ENCODE results near the gene TAS2R19.

The TAS2R19 gene

DNA sequence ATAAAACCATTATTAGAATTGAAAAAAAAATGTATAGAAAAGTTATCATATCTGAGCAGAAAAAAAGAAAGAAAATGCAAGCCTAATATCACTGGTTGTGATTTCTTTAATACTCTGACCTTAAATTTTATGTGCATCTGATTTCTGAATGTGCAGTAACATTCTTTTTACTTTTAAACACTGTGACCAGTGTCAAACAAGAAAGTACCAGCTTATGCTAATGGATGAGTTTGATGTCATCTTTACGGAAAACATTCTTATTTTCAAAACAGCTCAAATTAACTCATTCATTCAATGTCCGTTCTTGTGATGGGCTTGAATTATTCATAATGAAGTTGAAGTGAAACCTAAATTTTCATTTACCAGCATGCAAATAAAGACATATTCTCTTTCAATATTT lies 35.6 kb downstream of the TAS2R19 start, which contains the start of gene TAS2R50:
TAS2R50 (minus strand) TSS at position 101 of the 400 bp plus-strand sequence; CDS start at position 49, 52 bp downstream.
- no peak within 1 kb of the TSS for H3K9ac ChIP-seq (ENCODE audit: low read length)
- no peaks in the 10 kb centered on the region for H3K4me1 ChIP-seq (ENCODE audit: control insufficient read depth, low read depth, low read length)
- H3K27ac ChIP-seq (ENCODE audit: low read length): no peak within 1 kb of the TSS
- H3K36me3 ChIP-seq (ENCODE audit: control insufficient read depth, low read depth, low read length): no peaks in the 10 kb centered on the region
- H3K4me3 ChIP-seq (ENCODE audit: low read length): no peak within 1 kb of the TSS
- H3K9me3 ChIP-seq (ENCODE audit: control insufficient read depth, low read depth, low read length): peaks cover 6% of the 10 kb centered on the region
- H3K27me3 ChIP-seq (ENCODE audit: control insufficient read depth, insufficient read depth, low read length): no peaks in the 10 kb centered on the region

DNA sequence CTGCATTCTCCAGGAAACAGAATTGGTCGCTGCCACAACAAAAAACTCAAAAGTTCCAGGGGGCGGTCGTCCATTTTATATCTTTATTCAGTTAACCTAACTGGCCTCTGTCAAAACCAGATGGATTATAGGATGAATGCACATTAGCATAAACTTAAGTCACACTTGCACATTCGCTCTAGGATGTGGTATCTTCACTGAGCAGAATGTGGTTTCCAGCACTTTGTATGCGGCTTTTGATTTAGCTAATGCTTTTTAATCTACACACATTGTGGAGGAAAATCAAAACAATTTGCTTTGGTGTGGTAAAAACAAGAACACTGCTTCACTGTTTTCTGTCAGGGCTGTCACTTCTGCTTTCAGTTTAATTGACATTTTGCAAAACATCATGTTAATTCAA lies 40.2 kb downstream of the TAS2R19 start:
- H3K4me1 ChIP-seq (ENCODE audit: control insufficient read depth, low read depth, low read length): no peaks in the 10 kb centered on the region
- no peak overlapping the region for H3K9ac ChIP-seq (ENCODE audit: low read length)
- no peaks in the 10 kb centered on the region for H3K27me3 ChIP-seq (ENCODE audit: control insufficient read depth, insufficient read depth, low read length)
- no peak overlapping the region for H3K4me3 ChIP-seq (ENCODE audit: low read length)
- no peaks in the 10 kb centered on the region for H3K36me3 ChIP-seq (ENCODE audit: control insufficient read depth, low read depth, low read length)
- H3K27ac ChIP-seq (ENCODE audit: low read length): no peak overlapping the region
- H3K9me3 ChIP-seq (ENCODE audit: control insufficient read depth, low read depth, low read length): no peaks in the 10 kb centered on the region

DNA sequence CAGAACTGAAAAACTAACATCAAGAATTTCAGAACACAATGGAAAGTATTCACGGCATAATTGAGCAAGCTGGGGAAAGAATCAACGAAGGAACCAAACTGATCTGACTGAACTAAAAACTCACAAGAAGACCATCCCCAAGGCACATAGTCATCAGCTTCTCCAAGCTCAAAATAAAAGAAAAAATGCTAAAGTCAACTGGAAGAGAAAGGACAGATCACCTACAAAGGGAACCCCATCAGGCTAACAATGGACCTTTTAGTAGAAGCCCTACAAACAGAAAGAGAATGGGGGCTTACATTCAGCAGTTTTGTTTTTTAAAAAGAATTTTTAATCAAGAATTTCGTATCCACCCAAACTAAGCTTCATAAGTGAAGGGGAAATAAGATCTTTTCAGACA lies 47.5 kb downstream of the TAS2R19 start:
- Histone ChIP-seq H3K36me3 (ENCODE audit: control insufficient read depth, low read depth, low read length) (no peaks in the 10 kb centered on the region), H3K27ac (ENCODE audit: low read length) (no peak overlapping the region), H3K9me3 (ENCODE audit: control insufficient read depth, low read depth, low read length) (no peaks in the 10 kb centered on the region), H3K27me3 (ENCODE audit: control insufficient read depth, insufficient read depth, low read length) (no peaks in the 10 kb centered on the region), H3K4me3 (ENCODE audit: low read length) (no peak overlapping the region), H3K9ac (ENCODE audit: low read length) (no peak overlapping the region), H3K4me1 (ENCODE audit: control insufficient read depth, low read depth, low read length) (peaks cover 18% of the 10 kb centered on the region)
